GM23338 (cell line): Measurements from ENCODE around the gene LSP1.

Experiments
- CREB1 ChIP-seq: fragments of 250-450 bp; sonication (Bioruptor Pico); IDR thresholded peaks from 2 replicates; pipeline ENCODE4 v1.5.0; 2020; ENCODE audit warnings: low read depth, mild to moderate bottlenecking, moderate library complexity
- EZH2 ChIP-seq: fragments of 200-600 bp; sonication (generic); IDR thresholded peaks from one replicate; pipeline ENCODE4 v1.8.0; 2017; ENCODE audit warnings: antibody characterized with exemption, mild to moderate bottlenecking, low read depth; ENCODE audit not compliant: unreplicated experiment
- TF ChIP-seq, protein P1 (sequence below), 2 experiments: fragments of 200-600 bp in 1 of 2; sonication (generic) in 1 of 2; conservative IDR thresholded peaks; 2 replicates each; pipeline versions ENCODE4 v1.5.1 to v1.6.1; 2016 to 2017; ENCODE audit warnings: antibody characterized with exemption in 2 of 2, low read depth in 2 of 2, mild to moderate bottlenecking in 2 of 2, moderate library complexity in 1 of 2

DNA sequence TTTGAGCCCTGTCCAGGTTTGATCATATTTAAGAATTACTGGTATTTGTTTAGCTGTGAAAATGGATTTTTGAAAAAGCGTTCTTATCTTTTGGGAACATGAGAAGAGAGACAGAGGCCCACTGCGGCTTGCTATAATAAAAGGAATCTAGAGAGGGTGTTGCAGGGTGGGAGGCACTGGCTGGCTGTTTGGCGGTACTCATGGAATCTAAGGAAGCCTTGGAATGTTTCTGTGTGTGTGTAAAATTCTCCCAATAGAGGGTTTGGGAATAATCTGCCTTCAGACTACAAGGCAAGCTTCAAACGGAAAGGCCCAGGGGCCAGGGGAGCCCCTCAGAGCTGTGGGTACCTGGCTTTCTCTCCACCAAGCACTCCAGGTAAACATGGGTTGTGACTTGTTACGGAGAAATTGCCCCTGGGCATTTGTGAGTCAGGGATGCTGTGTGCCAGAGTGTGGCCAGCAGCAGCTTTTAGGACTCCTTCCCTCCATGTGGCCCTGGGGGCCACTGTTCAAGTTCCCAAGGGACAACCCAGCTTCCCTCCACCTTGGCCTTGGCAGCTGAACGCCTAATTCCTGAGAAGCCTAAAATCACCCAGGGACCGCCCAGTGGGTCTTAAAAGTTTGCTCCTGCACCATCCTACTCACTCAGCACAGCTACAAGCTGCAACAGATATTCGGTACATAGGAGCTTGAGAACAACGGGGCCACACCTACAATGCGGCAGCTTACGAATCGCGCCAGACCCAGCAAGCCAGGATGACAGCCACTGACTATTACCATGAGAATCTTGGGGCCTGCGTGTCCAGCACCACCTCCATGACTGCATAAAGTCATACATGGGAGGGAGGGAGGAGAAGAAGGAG is 32.2 kb upstream of the LSP1 start:
- TF ChIP-seq CREB1 (no peak), EZH2 (no peak)
- TF ChIP-seq, protein P1, sequence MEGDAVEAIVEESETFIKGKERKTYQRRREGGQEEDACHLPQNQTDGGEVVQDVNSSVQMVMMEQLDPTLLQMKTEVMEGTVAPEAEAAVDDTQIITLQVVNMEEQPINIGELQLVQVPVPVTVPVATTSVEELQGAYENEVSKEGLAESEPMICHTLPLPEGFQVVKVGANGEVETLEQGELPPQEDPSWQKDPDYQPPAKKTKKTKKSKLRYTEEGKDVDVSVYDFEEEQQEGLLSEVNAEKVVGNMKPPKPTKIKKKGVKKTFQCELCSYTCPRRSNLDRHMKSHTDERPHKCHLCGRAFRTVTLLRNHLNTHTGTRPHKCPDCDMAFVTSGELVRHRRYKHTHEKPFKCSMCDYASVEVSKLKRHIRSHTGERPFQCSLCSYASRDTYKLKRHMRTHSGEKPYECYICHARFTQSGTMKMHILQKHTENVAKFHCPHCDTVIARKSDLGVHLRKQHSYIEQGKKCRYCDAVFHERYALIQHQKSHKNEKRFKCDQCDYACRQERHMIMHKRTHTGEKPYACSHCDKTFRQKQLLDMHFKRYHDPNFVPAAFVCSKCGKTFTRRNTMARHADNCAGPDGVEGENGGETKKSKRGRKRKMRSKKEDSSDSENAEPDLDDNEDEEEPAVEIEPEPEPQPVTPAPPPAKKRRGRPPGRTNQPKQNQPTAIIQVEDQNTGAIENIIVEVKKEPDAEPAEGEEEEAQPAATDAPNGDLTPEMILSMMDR (conservative IDR thresholded peaks at IDR 0.05; ENCODE audit: low read depth in 2 of 2) = no peak
